Glomerular endothelial cell (primary cell): ENCODE results near the gene ATP2B1. TPM values are rescaled to one million over a fixed set of nuclear protein-coding genes. Genes with fewer than 3 reads are reported as not detected.

Source experiments
- DNase-seq: peaks from one replicate; pipeline ENCODE4 v3.0.0-alpha.2; 2011; ENCODE audit warnings: low read depth, low spot score; ENCODE audit errors: extremely low read depth
- total RNA-seq: library from RNA; depleted of rRNA; stranded (reverse); fragments of >200 nt; gene quantifications from 2 replicates; pipeline ENCODE4 v1.2.3, GENCODE V29; 2015

ATP2B1 gene
- total RNA-seq, 1 donor from 2014 or later, result 37.0 TPM

DNA sequence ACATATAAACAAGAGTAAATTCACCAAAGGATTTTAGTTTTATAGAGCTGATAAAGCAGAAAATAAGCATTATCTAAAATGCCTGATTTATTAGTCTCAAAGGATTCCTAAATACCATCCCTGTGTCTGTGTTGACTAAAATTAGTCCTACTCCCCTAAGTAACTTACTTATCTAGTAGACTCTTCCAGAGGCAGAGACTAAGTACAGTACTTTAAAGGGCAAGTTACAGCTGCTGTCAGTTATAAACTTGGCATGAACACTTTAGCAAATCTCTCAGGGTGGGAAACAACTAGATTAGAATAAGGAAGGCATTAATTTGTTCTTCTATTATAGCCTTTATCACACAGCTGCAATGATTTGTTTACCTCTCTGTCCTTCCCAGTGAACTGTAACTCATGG lies 46.0 kb downstream of the ATP2B1 start:
- no peak for DNase-seq

- no peak for DNase-seq
These were observed 46.8 kb downstream of the ATP2B1 start for GRCh38 chr12:89661706-89662330.

DNA sequence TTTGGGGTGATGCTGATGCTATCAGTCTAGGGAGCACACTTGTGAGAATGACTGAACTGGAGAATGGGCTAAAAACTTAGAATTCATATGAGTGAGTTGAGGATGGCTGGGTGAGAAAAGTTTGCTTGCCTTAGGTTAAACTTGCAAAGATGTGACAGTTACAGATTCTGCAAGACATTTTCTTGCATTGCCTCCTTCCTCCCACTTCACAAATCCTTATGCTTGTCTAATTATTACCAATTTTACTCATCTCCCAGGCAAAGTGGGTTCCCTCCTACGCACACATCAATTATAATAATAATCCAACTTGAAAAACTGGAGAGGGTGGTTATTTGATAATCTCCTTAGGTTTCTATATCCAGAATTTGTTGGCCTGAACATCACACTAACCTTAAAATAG lies 50.9 kb downstream of the ATP2B1 start:
- DNase-seq, result no peak

DNA sequence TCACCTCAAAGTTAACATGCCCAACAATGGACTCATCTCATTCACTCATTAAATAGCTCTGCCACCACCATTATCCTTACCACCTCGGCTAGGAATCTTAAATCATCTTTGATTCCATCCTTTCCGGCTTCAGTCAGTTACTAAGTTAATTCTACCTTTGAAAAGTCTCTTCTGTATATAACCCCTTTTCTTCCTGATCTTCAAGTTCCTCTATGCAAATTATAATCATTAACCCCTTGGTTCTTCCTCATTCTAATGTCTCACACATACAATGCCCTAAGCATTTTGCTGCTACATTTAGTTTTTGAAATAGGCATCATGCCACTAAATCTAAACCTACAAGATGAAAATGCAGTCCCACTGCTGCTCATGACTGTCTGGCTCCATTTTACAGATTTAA lies 51.6 kb downstream of the ATP2B1 start:
- no peak for DNase-seq

- DNase-seq, result no peak
These were observed 52.8 kb downstream of the ATP2B1 start for GRCh38 chr12:89655841-89656240.

DNA sequence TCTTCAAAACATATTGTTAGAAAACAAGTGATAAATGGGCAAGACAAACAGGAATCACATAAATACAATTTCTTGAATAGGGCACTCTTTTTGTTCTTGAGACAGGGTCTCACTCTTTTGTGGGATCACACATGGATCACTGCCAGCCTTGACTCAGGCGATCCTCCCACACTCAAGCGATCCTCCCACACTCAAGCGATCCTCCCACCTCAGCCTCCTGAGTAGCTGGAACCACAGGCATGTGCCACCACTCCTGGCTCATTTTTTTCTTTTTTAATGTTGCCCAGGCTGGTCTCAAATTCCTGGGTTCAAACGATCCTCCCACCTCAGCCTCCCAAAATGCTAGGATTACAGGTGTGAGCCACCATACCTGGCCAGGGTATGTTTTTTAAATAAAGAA lies 57.4 kb downstream of the ATP2B1 start:
- no peak for DNase-seq

DNA sequence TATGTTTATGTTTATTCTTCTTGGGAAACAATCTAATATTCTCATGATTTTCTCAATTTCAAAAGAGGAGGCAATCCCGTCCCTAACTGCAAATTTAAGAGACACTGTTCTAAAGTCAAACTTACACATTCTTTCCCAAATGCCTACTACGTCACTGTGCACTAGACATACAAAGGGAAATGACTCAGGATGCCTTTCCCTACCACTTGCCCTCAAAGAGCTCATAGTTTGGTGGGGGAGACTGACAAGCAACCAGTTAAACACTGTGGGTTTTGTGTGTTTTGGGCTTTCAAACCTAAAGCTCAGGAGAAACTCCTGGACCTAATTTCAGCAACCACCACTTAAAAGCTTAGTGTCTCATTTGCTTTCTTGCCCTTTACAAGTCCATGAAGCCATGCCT lies 58.4 kb downstream of the ATP2B1 start:
- DNase-seq, result no peak

GRCh38 chr12:89649820-89650219 lies 58.8 kb downstream of the ATP2B1 start:
- DNase-seq, result no peak

- no peak for DNase-seq
These were observed 59.5 kb downstream of the ATP2B1 start for GRCh38 chr12:89649139-89649538.

DNA sequence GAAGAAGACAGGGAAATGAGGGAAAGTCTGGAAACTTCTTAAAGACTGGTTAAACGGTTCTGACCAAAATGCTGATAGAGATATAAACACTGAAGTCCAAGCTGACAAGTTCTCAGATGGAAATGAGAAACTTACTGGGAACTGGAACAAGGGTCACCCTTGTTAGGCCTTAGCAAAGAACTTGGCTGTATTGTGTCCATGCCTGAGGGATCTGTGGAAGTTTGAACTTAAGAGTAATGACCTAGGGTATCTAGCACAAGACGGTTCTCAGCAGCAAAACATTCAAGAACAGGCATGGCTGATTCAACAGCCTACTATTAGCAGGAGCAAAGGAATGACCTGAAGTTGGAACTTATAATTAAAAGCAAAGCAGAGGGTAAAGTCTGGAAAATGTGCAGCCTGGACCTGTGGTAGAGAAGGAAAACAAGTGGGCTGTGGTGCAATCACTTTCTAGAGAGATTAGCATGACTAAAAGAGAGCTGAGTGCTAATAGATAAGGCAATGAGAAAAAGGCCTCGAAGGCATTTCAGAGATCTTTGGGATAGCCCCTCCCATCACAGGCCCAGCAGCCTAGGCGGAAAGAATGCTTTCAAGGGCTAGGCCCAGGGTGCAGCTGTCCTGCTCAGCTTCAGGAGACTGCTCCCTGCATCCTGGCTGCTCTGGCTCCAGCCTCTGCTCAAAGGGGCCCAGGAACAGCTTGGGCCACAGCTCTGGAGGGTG lies 60.3 kb downstream of the ATP2B1 start:
- DNase-seq, result no peak

DNA sequence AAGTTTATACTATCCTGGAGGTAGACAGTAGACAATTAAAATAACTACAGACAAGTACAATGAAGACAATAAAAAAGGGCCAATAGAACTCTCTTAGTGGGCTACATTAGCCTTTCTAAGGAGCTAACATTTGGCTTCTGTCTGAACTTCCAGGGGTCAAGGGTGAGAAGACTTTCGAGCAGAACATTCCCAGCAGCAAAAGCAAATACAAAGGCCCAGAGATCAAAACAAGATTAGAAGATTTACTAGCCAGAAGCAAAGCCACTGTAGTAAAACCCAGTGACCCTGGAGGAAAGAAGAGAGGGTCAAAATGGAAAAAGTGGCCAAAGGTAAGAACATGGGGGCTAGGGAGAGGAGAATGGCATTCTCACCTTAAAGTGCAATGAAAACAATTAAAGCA lies 63.2 kb downstream of the ATP2B1 start:
- no peak for DNase-seq

GRCh38 chr12:89642959-89643358 lies 65.7 kb downstream of the ATP2B1 start:
- DNase-seq, result no peak

DNA sequence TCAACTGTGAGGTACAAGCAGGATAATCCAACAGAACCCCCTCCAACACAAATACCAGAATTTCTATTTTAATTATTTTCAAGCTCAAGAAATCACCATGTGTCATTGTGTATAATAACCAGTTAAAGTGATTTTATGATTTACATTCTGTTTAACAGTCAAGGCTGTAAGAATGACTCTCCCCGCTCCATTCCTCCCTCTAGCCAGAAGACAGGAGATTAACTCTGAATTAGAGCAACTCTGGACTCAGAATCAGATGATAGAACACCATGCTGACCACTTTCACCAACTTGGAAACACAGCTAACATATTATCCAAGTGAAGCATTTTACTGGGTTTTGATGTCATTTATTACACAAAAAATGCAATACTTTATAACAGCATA lies 71.9 kb downstream of the ATP2B1 start:
- no peak for DNase-seq

DNA sequence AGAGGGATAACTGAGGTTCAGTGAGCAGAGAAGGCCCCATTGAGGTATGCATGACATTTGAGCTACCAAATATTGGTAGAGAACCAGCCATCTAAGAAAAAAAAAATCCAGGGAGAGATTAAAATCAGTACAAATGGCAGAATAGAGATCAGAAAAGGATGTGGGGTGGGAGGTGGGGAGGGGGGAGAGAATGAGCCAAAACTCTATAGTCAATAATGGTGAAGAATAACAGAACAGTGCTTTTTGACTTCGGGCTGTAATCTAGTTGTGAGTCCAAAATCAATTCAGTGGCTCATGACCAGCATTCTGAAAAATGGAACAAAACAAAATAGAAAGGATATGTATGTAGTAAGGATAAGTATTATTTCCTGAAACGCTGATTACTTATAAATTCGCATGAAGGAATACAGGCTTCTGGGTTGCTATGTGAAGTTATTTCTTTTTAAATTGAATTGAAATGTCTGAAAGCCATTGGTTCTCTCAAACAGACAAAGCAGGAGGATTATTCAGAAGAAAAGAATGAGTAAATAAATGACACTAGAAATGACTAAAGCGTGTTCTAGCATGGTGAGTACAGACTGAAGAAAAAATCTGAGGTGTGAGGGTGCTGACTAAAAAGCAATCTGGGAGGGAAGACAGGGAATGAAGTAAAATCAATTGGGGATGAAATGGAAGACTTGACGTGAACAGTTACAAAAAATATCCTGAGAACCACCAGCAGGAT lies 72.4 kb downstream of the ATP2B1 start:
- no peak for DNase-seq

- no peak for DNase-seq
These were observed 74.1 kb downstream of the ATP2B1 start for GRCh38 chr12:89634508-89634907.

DNA sequence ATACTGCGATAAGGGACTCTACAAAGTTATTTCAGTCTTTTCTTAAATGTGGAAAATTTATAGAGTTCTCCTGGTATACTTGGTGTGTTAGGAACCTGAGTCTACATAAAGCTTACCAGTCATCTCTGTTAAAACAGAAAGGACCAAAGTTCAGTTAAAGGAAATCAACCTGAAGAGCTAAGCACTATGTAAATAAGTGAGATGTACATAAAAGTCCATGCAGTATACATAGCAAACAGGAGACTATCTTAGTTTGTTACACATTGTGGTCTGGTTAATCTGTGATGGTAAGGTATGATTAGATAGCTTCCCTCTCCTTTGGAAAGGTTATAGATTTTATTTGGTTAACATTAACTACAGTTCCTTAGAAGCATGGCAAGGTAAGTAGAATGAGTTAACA lies 75.9 kb downstream of the ATP2B1 start:
- DNase-seq, result no peak

- no peak for DNase-seq
These were observed 86.5 kb downstream of the ATP2B1 start for GRCh38 chr12:89622115-89622514.

DNA sequence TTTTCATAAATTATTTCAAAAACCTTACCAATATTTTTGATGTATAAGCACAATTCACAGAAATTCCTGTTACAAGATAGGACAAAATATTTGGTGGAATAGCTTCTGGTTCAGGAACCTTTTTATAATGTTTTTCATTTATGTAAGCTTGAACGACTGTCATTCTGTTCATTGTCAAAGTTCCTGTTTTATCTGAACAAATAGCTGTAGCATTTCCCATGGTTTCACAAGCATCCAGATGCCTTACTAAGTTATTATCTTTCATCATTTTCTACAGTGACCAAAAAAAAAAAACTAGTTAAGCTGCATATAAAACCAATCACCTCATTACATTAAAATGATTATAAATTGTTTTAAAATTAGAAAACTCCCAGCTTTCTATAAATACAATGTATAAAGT lies 87.1 kb downstream of the ATP2B1 start:
- DNase-seq, result no peak

DNA sequence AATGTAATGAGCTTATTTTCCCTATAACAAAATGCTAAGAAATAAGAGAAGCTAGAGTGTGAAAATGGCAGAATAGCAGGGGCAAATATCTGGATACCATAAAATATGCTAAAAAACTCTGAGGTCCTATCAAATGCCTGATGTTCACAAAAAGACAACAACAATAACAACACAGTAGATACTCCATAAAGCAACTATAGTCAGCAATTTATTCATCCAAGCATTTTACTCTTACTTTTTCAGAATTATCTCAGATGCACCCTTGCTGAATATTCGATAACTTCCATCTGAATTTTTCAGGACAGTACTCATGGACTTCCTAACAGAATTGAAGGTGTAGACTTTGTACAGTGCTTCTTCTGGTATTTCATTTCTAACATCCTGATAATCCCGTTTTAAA lies 88.9 kb downstream of the ATP2B1 start:
- DNase-seq, result no peak

DNA sequence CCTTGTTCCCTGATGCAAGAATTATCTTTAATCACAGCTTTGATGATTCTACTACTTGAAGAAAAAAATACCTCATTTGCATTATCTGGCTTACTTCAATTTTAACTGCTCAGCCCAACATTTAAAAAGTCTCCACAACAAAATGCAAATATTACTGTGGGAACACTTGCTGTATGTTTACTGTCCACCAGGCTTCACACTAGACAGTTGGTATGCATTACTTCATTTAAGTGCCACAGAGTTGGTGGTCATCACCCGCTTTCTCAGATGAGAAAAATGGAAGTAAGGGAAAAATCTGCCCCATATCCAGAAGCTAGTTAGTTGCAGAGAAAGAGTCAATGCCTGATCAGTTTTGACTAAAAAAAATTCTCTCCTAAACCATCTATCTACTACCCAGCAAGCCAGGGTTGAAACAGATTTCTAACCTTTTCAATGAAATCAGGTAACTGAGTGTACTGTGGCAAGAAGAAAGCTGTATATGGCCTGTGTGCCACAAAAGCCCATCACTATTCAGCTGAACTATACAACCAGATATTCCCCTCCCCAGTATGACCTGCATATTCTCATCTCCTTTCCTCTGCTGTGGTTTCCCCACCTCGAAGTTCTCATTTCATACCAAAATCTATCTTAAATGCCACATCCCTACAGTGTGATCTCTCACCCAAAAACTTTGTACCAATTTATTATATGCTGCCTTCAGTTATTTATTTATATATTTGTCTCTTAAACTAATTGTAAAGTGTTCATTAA lies 90.3 kb downstream of the ATP2B1 start:
- no peak for DNase-seq

DNA sequence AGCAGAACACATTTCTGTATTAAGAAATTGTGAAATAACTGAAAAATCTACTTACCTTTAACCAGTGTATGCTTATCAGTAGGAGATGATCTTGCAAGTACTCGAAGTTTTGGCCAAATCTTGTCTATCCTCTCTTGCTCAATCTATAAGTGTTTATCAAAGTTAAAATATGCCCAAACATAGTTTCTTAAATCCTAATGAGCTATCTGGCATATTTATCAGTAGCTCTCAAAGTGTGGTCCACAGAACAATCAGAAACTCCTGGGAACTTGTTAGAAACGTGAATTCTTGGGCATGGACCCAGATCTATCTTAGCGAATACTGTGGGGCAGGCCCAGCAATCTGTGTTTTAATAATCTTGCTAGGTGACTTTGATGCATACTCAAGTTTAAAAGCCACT lies 98.3 kb downstream of the ATP2B1 start:
- DNase-seq, result no peak
